NCI-H187 (cell line): ENCODE data around the gene DAPK1.
"Not testable (repeated sequence)": the region's sequence is repeated elsewhere in the genome, so short reads cannot be mapped to it uniquely, and the experiment has no call there.

Experiments used
- DNase-seq, 2 experiments: peaks; one replicate each; lab custom pipeline; 2025; lab: John Stamatoyannopoulos, UW

The DAPK1 gene

DNA sequence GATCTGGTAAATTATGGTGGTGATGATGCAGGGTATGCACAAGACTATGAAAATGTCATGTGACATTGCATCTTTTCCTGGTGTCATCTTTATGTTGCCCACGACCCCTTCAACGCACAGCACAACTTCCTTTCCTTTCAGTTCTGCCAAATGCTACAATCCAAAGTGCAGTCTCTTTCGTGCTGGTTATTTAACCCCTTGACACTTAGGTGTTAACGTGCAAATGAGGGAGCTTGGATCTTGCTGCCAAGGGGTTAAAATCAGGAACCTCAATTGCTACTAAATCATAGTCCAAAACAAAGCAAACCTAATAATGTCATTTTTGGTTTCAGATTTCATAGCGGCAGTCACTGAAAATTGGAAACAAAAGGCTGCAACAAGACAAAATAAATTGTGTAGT, 244.2 kb downstream of the DAPK1 start:
- DNase-seq, result no peak

DNA sequence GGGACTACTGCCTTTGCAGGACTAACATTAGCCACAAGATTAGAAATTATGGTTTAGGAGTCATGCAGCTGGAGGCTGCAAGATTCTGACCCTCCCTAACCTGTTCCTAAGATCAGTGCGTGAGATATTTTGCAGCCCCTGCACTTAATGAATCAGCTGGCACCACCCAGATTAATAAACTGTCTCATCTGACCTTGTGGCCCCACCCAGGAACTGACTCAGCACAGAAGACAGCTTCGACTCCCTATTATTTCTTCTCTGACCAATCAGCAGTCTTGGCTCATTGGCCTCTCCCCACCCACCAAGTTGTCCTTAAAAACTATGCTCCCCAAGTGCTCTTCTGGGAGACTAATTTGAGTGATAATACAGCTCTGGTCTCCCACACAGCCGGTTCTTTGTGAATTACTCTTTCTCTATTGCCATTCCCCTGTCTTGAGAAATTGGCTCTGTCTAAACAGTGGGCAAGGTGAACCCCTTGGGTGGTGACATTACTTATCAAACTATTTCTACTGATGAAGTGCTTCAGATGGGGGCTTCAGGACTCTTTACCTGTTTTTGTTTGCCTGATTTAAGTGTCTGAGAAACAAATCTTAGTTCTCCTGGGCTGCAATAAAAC, 245.3 kb downstream of the DAPK1 start:
- DNase-seq, result no peak

DNA sequence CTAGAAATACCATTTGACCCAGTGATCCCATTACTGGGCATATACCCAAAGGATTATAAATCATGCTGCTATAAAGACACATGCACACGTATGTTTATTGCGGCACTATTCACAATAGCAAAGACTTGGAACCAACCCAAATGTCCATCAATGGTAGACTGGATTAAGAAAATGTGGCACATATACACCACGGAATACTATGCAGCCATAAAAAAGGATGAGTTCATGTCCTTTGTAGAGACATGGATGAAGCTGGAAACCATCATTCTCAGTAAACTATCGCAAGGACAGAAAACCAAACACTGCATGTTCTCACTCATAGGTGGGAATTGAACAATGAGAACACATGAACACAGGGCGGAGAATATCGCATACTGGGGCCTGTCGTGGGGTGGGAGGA, 246.6 kb downstream of the DAPK1 start:
- not testable (repeated sequence) for DNase-seq

DNA sequence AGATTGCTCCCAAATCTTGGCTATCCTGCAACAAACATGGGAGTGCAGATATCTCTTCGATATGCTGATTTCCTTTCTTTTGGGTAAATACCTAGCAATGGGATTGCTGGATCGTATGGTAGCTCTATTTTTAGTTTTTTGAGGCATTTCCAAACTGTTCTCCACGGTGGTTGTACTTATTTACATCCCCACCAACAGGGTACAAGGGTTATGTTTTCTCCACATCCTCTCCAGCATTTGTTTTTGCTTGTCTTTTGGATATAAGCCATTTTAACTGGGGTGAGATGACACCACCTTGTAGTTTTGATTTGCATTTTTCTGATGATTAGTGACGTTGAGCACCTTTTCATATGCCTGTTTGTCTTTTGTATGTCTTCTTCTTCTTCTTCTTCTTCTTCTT, 248.5 kb downstream of the DAPK1 start:
- no peak for DNase-seq

DNA sequence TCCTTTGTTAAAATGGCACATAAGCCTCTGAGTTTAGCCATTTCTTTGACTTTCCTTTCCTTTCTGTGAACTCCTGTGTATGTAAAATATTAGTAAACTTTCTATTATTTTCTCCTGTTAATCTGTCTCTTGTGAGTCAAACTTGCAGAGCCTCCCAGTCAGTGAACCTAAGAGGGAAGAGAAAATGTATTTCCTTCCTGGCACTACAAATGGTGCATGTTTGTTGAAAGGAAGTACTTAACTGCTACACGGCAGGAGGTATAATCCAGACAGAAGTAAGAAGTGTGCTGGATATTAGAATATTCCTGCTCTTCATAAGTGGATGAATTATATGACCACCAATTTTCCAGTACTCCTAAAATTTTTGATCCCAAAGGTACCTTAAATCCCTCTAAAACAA, 251.2 kb downstream of the DAPK1 start:
- no peak for DNase-seq

DNA sequence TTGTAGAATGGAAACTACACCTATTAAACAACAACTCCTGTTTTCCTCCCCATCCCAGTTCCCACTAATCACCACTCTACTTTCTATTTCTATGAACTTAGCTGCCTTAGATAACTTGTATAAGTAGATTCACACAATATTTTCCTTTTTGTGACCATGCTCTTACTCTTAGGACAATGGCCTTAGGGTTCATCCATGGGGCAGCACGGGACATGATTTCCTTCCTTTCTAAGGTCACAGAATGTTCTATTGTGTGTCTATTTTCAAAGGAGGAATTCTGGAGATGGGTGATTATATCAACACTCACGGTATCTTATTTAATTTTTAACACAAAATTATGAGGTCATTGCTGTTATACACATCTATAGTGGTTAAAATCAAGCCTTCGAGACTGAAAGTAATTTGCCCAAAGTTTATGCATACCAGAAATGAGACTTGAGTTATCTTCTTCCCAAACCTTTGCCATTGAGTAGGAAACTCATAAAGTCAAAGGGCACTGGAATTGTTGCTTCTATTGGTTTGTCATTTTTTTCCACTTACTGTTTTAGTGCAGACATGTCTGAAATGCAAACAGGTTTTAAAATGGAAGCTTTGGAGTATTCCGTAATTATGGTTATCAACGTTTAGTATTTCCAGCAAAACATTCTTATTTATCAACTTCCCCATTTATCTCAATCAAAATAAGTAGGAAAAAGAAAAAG, 251.8 kb downstream of the DAPK1 start:
- no peak for DNase-seq

GRCh38 chr9:87750726-87751125, 253.1 kb downstream of the DAPK1 start:
- no peak for DNase-seq

DNA sequence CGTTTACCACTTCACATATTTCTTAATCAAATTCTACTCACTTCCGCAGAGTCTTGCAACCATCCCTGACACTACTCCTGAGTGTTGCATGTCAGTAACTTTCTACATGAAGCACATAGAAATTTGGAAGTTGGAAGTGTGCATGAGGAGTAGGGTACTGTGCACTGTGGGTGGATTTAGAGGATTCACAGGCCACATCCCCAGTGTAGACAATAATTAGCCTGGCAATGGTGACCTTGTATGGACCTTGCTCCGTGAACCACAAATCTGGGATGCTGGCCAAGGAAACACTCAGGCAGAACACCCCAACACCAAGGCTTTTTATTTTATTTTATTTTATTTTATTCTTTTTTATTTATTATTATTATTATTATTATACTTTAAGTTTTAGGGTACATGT, 253.8 kb downstream of the DAPK1 start:
- DNase-seq, result no peak

GRCh38 chr9:87751868-87752267, 254.2 kb downstream of the DAPK1 start:
- DNase-seq, result no peak

DNA sequence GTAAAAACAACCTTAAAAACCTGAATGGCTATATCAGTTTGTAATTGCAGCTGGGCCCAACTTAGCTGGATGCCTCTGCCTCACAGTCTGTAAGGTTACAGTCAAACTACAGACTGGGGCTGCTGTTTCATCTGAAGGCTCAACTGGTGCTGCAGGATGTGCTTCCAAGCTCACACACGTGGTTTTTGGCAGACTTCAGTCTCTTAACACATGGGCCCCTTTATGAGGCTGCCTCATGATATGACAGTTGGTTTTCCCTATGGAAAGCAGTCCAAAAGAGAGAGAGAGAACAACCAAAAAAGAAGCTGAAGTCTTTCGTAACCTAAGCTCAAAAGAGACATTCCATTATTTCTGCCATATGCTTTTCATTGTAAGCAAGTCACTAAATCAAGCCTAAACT, 255.6 kb downstream of the DAPK1 start:
- no peak for DNase-seq
